Heart left ventricle (tissue), 13 donors: ENCODE results near the gene APLP2.

Source experiments
- POLR2A ChIP-seq, 2 donors: fragments of 450-650 bp; IDR thresholded peaks; one replicate each; pipeline ENCODE4 v1.6.1; 2017; ENCODE audit warnings: antibody characterized with exemption in 2 of 2, mild to moderate bottlenecking in 2 of 2, moderate library complexity in 2 of 2
- TF ChIP-seq, protein P1 (sequence below), 12 donors: fragments of 200-600 bp; sonication (generic) in 4 of 12; IDR thresholded peaks; one replicate each; pipeline versions ENCODE4 v1.5.0 to v1.8.0; 2018 to 2022; ENCODE audit warnings: antibody characterized with exemption in 12 of 12, mild to moderate bottlenecking in 5 of 12
- donor health status: ischemic (EF 13 %, LVEDD 7.1; RV severe dilation, severe dysfunction).
- donor health status: DM: no; HTN: yes; CAD: no.
- donor health status: DM: no; HTN: no; CAD: no.
- donor health status: ischemic (EF 25% LVEDD 6.9; RV normal size, moderate dysfunction).
- donor health status: ischemic (EF 25% LVEDD 5.7; RV mildly dilated, moderate dysfunction).
- donor health status: ischemic (EF 35%, LVEDD 5.7; RV mildly dilated, moderate dysfunction).
- donor health status: nonischemic (EF 11% LVEDD 7.7; RV severe dilation, severe dysfunction).
- donor health status: DM: yes; HTN: yes; CAD: no.
- donor health status: PGD.
- donor health status: ischemic (EF 29% LVEDD 5.4; RV normal size, mild dysfunction).
- donor health status: nonischemic (EF 23%, LVEDD 6.1; RV moderate dilation, normal function).

GRCh38 chr11:130112071-130112830 is 42.6 kb downstream of the APLP2 start:
- no peak for TF ChIP-seq POLR2A (IDR thresholded peaks at IDR 0.05)
- TF ChIP-seq, protein P1, sequence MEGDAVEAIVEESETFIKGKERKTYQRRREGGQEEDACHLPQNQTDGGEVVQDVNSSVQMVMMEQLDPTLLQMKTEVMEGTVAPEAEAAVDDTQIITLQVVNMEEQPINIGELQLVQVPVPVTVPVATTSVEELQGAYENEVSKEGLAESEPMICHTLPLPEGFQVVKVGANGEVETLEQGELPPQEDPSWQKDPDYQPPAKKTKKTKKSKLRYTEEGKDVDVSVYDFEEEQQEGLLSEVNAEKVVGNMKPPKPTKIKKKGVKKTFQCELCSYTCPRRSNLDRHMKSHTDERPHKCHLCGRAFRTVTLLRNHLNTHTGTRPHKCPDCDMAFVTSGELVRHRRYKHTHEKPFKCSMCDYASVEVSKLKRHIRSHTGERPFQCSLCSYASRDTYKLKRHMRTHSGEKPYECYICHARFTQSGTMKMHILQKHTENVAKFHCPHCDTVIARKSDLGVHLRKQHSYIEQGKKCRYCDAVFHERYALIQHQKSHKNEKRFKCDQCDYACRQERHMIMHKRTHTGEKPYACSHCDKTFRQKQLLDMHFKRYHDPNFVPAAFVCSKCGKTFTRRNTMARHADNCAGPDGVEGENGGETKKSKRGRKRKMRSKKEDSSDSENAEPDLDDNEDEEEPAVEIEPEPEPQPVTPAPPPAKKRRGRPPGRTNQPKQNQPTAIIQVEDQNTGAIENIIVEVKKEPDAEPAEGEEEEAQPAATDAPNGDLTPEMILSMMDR (IDR thresholded peaks at IDR 0.05) = no peak
